ENCODE data around the gene SYK.

SYK gene

DNA sequence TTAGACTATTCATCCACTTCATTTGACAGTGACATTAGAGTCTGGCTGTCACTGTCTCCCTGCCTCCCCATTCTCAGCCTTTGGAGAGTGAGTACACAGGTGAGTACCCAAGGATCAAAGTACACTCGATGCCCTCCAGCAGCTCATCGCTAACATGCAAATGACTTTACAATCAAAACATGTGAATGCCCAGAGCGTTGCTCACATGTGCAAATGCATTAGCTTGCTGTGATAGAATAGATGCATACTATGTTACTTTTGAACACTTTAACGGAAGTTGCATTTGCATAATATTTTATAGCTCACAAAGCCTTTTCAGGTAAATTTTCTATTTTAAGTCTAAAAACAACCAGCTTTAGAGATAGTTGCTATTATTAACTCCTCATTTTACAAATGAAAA lies 107.6 kb downstream of the SYK start:
- no peak for DNase-seq

DNA sequence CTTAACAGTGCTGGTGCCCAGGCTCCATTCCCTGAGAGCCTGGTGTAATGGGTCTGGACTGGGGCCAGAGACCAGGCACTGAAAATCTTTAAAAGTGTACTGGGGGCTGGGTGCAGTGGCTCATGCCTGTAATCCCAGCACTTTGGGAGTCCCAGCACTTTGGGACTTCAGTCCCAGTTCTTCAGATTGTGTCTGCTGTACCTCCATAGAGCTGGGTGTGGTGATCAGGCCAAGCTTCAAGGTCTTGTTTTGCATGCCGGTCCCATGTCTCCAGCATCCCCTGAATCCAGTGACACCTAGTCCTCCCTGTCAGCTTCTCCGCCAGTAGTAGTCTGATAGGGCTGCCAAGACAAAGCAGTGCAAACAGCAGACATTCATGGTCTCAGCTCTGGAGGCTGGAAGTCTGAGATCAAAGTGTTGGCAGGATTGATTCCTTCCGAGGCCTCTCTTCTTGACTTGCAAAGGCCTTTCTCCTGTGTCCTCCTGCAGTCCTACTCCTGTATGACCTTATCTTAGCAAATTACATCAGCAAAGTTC lies 108.2 kb downstream of the SYK start:
- DNase-seq, result no peak

DNA sequence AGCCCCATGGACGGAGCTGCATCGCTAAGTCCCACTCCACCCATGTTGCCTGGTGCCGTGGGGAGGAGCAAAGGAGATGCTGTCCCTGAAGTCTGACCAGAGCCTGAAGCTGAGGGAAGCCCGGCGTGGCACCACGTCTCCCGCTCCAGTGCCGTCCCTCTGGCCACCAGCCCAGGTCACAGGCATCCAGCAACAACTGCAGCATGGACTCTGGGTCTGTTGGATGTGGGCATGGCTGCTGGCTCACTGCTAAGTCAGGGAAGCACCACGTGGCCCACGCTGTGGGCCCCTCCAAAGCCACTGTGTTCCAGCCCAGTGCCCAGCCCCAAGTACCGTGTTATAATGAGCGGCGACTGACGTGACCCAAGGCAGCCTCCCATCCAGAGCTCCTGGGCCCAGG lies 112.6 kb downstream of the SYK start:
- no peak for DNase-seq

DNA sequence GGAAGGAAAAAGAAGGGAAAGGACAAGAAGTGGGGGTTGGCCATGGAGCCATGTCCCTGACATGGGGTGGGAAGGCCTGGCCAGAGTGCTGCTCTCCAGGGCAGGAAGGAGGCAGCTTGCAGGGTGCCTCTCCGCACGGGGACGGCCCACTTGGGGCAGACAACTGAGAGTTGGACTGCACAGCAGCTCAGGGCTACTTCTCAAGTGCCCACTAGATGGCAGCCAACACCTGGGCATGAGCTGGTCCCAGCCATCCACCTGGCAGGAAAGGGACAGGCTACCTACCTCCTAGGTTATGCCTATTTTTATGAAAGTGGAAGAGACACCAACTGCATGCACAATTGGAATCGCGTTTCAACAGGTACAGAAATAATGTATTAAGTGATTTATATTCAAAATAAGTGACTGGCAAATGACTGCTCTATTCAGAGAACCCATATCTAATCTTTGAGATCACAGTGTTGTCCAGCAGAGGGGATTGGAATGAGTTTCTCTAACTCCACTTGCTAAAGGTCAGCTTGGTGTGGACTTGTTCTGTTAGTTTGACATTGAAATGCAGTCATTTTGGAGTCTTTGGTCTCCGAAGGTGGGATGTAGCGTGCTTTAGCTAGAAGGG lies 113.4 kb downstream of the SYK start:
- peak; percentile 65 for DNase-seq

DNA sequence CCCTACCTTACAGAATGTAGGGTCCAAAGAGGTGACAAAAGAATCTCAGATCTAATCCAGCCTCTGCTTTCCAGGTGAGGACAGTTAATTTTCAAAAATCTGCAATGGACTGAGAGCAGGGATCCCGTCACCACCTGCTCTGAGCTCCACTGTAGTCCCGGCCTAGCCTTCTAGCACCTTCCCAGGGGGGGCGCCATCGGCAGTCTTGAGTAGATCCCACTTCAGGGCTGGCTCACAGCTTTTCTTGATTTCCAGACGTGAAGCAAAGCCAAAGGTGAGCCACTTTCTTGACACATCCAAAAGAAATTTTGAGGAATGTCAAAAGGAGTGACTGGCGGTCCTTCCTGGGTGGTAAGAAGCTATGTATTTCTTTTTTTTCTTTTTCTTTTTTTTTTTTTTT lies 114.1 kb downstream of the SYK start:
- no peak for DNase-seq

DNA sequence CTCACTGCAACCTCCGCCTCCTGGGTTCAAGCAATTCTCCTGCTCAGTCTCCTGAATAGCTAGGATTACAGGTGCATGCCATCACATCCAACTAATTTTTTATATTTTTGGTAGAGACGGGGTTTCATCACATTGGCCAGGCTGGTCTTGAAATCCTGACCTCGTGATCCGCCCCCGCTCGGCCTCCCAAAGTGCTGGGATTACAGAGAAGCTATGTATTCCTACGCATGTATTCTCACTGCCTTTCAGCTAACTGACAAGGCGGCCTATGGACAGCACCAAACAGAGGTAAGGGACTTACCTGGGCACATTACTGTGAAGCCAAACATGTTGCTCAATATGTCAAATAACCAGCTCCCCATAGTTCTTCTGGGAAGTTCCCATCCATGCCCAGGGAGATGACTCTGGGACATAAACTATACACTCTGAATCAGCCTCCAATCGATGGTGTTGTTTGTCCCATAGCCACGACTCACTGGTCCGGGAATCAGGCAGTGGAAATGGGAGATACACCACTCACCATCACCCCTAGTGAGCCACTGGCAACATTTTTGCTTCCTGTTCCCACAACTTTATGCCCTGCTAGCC lies 114.6 kb downstream of the SYK start:
- no peak for DNase-seq

DNA sequence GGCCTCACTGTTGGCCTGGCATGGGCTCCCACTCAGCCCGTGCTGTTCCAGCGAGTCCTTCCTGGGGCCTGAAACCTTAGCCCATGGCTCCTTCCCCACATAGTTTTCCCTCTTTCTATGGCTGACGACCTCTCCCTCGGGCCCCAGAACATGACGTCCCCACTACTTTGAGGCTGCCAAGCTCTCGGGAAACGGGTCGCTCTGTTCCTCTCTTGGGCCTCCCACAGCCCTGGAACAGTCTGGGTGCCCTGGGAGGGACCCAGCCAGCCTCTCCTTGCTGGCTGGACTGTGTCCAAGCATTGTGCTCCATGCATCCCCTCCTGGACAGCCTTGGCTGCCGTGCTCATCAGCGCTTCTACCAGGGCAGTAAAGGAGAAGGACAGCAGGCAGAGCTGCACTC lies 118.3 kb downstream of the SYK start:
- no peak for DNase-seq

DNA sequence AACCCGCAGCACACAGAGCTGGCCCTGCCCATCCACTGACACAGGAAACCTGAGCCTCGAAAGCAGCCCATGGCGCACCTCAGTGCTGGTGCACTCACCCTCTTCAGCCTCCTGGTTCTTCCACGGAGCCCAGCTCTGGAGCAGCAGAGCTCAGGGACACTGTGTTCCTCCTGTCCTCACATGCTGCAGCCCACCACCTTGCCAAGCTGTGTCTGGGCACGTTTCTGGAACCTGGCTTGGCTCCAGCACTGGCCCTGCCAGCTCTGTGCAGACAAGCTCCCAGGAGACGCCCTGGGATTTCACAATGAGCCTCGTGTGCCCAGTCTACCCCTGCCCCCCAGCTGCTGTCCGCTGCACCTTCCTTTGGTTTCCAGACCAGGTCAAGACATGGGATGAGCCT lies 119.5 kb downstream of the SYK start:
- DNase-seq, result no peak

DNA sequence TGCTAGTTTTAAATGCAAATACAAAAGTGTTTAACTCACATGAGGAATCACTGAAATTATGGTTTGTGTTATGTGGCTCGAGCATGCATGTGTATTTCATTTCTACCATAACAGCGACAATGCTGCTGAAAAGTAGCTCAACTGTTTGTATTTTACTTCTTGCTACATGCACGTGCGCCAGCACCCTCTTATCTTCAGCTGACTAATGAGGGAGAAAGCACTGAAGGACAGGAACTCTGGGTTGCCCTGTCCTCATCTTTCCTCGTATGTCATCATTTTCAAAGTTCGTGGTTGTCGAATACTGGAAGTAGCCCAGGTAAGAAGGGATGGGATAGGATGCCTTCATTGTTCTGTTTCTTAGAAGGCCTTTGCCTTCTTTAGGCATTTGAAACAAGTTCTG lies 120.3 kb downstream of the SYK start:
- DNase-seq, result no peak

DNA sequence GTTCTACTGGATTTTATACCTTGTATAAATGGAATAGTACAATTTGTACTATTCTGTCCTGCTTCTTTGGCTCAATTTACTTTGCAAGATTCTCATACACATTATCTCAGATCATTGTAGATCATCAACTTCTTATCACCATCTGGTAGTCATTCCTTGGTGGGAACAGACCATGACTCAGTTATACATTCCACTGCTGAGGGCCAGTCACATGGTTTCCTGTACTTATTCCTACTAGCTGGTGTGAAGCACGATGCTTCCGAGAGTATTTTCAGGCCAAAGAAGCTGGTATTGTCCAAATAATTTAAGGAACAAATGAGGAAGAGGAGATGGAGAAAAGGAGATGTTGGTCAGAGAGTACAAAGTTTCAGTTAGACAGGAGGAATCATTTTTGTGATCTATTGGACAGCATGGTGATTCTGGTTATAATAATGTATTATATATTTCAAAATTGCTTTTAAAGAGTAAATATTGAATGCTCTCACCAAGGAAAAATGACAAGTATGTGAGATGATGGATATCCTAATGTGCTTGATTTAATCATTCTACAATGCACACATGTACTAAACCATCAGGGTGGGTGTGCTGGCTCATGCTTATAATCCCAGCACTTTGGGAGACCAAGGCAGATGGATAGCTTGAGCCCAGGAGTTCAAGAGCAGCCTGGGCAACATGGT lies 124.1 kb downstream of the SYK start:
- no peak for DNase-seq

DNA sequence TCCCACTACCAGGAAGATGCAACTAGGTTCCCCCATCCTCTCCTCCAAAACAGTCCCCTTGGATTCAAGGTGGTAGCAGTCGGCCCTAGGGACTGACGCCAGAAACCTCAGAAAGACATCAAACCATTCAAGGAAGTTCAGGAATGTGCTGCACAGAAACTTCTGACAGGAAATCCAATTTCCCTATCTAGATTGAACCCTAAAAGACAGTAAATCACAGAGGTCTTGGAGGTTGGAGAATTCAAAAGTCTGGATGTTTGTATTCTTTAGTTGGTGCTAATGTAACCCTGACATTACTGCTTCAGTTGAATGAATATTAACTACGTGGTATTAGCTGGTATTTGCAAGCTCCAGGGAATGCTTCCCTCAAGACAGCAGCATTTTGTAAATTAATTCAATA lies 125.3 kb downstream of the SYK start:
- DNase-seq, result no peak

DNA sequence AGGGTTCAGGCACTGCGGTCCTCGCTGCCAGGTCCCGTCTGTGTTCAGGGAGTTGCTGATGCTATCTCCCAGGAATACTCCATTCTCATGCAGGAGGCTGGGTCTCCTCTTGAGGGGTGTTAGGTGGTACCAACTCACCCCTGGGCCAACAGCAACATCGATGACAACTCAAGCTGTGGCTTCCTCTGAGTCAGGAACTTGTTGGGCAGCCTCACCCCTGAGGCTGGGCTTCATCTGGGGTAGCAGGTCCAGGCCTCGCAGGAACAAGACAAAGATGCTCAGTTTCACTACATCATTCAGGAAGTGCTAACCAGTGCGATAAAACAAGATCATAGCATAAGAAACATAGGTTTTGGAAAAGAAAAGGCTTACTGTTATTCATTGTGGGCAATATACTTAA lies 125.9 kb downstream of the SYK start:
- DNase-seq, result no peak

DNA sequence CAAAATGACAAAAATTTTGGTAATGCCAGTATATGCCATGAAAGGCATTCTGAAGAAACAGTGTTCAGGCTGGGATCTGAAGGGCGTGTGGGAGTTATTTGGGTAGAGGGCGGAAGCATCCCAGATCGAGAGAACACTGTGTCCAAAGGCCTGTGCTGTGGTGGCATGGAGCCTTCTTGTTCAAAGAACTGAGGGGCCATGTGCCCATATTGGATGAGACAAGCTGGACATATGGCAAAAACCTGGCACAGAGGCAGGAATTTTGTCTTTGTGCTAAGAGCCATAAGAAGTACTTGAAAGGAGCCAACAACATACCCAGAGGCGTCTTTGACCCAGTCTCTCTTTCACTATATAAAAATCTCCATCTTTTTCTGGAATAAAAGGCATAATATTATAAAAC lies 128.0 kb downstream of the SYK start:
- DNase-seq, result no peak

DNA sequence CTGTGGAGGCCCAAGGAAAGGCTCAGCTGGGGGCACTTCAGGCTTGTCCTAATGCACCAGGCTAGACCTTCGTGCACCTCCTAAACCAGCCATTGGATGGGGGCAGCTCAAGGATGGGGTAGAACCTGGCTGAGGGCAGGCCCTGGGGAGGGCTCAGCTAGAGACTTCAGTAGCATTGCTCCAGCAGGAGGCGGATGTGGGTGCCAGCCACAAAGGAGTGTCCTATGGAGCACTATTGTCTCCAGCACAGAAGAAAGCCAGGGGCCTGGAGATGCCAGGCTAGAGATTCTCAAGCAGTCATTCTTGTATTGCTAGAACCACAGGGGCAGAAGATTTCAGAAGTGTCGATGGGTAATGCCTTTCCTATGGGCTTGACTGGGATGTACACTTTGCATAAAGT lies 131.8 kb downstream of the SYK start:
- no peak for DNase-seq

DNA sequence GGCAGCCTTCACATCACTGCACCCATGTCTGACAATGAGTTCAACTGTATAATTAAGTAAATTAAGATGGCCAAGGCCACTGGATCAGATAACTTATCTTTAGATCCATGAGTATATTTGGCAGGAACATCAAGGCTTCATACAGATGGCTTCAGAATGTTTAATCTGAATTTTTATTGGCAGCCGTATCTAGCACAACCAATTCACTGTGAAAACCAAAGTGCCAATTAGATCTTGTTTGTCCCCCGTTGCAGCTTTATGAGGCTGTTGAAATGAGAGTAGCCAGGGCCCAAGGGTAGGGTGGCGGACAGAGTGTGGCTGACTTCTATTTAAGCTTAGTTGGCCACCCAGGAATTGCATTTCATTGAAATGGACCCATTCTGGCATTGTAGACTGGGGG lies 137.7 kb downstream of the SYK start:
- no peak for DNase-seq

DNA sequence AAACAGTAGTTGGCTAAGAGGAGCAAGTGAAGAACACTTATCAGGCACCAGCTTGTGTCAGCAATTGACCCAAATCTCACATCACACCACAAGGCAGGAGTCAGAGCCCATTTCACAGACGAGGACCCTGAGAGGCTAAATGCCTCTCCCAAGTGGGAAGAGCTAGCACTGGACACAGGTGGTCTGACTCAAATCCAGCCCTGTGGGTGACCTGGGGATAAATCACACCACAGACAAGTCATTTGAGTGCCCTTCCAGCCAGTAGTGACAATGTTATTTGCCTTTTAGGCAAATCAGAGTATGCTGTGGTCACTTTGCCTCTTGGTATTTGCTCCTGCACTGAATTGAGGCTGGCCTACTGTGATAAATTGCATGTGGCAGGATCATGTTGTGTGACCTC lies 138.7 kb downstream of the SYK start:
- DNase-seq, result no peak

DNA sequence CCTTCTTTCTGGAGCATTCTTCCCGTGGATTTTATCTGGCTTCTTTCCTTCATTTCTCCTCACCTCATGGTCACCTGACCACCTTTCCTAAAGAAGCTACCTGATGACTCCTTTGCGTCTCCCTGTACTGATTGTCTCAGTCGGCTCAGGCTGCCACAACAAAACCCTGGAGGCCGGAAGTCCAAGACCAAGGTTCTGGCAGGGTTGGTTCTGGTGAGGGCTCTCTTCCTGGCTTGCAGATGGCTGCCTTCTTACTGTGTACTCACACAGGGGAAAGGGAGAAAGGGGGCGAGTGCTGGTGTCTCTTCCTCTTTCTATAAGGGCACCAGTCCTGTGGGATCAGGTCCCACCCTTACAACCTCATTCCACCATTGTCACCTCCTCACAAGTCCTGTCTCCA lies 140.0 kb downstream of the SYK start:
- no peak for DNase-seq

DNA sequence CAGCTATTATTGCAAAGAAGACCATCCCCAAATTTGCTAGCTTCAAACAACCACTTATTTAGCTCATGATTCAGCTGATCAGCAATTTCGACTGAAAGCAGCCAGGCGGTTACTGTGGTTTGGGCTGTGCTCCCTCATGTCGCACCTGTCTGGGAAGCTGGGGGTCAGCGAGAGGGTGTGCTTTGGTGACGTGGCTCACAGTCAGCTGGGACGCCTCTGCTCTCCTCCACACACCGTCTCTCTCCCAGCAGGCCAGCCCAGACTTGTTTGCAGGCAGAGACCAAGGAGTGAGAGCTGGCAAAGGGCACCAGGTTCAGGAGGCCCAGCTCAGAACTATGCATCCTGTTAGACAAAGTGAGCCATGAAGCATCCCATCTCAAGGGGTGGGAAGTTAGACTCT lies 140.9 kb downstream of the SYK start:
- no peak for DNase-seq

DNA sequence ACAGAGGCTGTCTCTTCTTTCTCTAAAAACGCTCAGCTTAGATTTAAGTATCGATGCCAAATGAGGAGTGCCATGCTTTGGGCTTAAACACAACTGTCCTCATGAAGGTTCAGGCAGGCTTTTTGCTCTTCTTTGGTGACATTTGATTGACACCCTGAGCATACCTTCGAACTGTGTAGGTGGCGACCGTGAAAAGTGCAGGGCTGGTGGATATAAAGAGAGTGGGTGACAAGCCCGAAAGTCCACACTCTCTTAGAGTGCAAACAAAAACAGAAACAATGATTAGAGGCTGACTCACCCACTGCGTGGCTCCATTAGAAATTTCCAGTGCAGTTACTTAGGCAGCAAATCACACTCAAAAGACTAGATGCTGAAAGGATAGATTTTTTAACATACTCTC lies 141.7 kb downstream of the SYK start:
- DNase-seq, result no peak

DNA sequence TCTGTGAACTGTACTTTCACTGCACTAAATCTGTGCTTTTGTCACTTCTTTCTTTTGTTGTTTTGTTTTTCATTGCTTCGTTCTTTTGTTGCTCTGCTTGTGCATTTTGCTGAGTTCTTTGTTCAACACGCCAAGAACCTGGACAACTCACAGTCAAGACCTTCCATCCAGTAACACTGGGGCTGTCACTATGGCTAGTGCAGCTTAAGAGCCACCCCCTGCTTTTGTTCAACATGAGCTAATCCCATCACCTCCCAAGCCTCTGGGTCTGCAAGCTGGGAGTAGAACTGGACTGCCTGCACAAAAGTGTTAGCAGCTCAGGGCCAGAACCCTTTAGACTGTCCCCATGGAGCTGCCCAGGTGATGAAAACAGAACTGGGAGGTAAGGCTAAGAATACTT lies 143.7 kb downstream of the SYK start:
- no peak for DNase-seq

DNA sequence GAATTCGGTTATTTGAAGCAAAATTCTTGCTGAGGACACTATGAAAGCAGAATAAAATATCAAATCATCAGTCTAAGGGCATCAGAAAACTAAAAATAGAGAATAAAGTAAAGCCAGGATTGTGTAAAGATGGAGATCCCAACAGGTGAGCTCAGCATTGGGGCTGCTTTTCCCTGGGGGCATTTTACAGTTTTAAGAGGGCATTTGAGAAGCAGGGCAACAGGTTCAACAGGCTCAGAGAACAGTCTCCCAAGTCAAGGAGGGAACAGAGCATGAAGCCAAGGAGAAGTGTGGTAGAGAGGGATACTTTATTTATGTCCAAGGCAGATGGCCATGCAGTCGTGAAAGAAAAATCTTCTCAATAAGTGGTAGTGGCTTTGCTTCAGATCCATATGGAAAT lies 145.4 kb downstream of the SYK start:
- no peak for DNase-seq
